GM23338 (cell line): ENCODE data around the gene TREML2.

Experiments
- CTCF ChIP-seq, 2 experiments: fragments of 200-600 bp in 1 of 2; sonication (generic) in 1 of 2; conservative IDR thresholded peaks; 2 replicates each; pipeline versions ENCODE4 v1.5.1 to v1.6.1; 2016 to 2017; ENCODE audit warnings: antibody characterized with exemption in 2 of 2, low read depth in 2 of 2, mild to moderate bottlenecking in 2 of 2, moderate library complexity in 1 of 2
- EZH2 ChIP-seq: fragments of 200-600 bp; sonication (generic); IDR thresholded peaks from one replicate; pipeline ENCODE4 v1.8.0; 2017; ENCODE audit warnings: antibody characterized with exemption, mild to moderate bottlenecking, low read depth; ENCODE audit not compliant: unreplicated experiment

GRCh38 chr6:41156771-41157170, 44.2 kb downstream of the TREML2 start:
- TF ChIP-seq CTCF (conservative IDR thresholded peaks at IDR 0.05; ENCODE audit: low read depth in 2 of 2) (no peak), EZH2 (no peak)
